ENCODE results near the gene MAN2A2.

GRCh38 chr15:90859234-90860131, 43.6 kb upstream of the MAN2A2 start:
- TF ChIP-seq CTCF (IDR thresholded peaks at IDR 0.05): no peak
- TF ChIP-seq JUN (CRISPR knock-in tag; IDR thresholded peaks at IDR 0.05): no peak
- no peak for TF ChIP-seq CREM (CRISPR knock-in tag; IDR thresholded peaks at IDR 0.05)
- TF ChIP-seq SP1 (CRISPR knock-in tag; conservative IDR thresholded peaks at IDR 0.05): no peak
- TF ChIP-seq, protein P1, sequence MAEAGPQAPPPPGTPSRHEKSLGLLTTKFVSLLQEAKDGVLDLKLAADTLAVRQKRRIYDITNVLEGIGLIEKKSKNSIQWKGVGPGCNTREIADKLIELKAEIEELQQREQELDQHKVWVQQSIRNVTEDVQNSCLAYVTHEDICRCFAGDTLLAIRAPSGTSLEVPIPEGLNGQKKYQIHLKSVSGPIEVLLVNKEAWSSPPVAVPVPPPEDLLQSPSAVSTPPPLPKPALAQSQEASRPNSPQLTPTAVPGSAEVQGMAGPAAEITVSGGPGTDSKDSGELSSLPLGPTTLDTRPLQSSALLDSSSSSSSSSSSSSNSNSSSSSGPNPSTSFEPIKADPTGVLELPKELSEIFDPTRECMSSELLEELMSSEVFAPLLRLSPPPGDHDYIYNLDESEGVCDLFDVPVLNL (CRISPR knock-in tag; IDR thresholded peaks at IDR 0.05; ENCODE audit: borderline replicate concordance, low read depth): no peak
- TF ChIP-seq E2F1 (CRISPR knock-in tag; IDR thresholded peaks at IDR 0.05): 0 out of 2 replicates have a peak, but pooled peaks have one; percentile 26
- no peak for TF ChIP-seq ZNF423 (CRISPR knock-in tag; IDR thresholded peaks at IDR 0.05)
- no peak for TF ChIP-seq MLX (CRISPR knock-in tag; IDR thresholded peaks at IDR 0.05)
- no peak for TF ChIP-seq USF2 (CRISPR knock-in tag; IDR thresholded peaks at IDR 0.05)

Measured in WTC11 (cell line).